Measurements from ENCODE around the gene TM9SF1. TPM values are rescaled to one million over a fixed set of nuclear protein-coding genes. Genes with fewer than 3 reads are reported as not detected.

The TM9SF1 gene, protein sequence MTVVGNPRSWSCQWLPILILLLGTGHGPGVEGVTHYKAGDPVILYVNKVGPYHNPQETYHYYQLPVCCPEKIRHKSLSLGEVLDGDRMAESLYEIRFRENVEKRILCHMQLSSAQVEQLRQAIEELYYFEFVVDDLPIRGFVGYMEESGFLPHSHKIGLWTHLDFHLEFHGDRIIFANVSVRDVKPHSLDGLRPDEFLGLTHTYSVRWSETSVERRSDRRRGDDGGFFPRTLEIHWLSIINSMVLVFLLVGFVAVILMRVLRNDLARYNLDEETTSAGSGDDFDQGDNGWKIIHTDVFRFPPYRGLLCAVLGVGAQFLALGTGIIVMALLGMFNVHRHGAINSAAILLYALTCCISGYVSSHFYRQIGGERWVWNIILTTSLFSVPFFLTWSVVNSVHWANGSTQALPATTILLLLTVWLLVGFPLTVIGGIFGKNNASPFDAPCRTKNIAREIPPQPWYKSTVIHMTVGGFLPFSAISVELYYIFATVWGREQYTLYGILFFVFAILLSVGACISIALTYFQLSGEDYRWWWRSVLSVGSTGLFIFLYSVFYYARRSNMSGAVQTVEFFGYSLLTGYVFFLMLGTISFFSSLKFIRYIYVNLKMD
- polyA plus RNA-seq, result 50.9 TPM
- long read RNA-seq, donor 1, transcript TM9SF1-201 (6 exons, 2,452 nt), result major isoform, 6 of 9 reads
- long read RNA-seq, donor 1, partial matches to known transcripts, result 0 of 9 reads
- long read RNA-seq, donor 1, other reads (novel, unspliced or antisense), result 0 of 9 reads
- long read RNA-seq, donor 2, transcript TM9SF1-201 (6 exons, 2,452 nt), result major isoform, 13 of 23 reads
- long read RNA-seq, donor 2, partial matches to known transcripts, result 7 of 23 reads
- long read RNA-seq, donor 2, other reads (novel, unspliced or antisense), result 0 of 23 reads
- long read RNA-seq, donor 3, result 0 reads
- long read RNA-seq, donor 4, partial matches to known transcripts, result 0 of 3 reads
- long read RNA-seq, donor 4, other reads (novel, unspliced or antisense), result 0 of 3 reads
- long read RNA-seq, donor 5, transcript TM9SF1-201 (6 exons, 2,452 nt), result major isoform, 12 of 12 reads
- long read RNA-seq, donor 5, partial matches to known transcripts, result 0 of 12 reads
- long read RNA-seq, donor 5, other reads (novel, unspliced or antisense), result 0 of 12 reads
- long read RNA-seq, donor 6, transcript TM9SF1-201 (6 exons, 2,452 nt), result major isoform, 12 of 15 reads
- long read RNA-seq, donor 6, partial matches to known transcripts, result 0 of 15 reads
- long read RNA-seq, donor 6, other reads (novel, unspliced or antisense), result 0 of 15 reads
- long read RNA-seq, donor 7, transcript TM9SF1-201 (6 exons, 2,452 nt), result major isoform, 6 of 7 reads
- long read RNA-seq, donor 7, partial matches to known transcripts, result 0 of 7 reads
- long read RNA-seq, donor 7, other reads (novel, unspliced or antisense), result 0 of 7 reads
- long read RNA-seq, donor 8, transcript TM9SF1-201 (6 exons, 2,452 nt), result major isoform, 13 of 15 reads
- long read RNA-seq, donor 8, partial matches to known transcripts, result 0 of 15 reads
- long read RNA-seq, donor 8, other reads (novel, unspliced or antisense), result 0 of 15 reads
- long read RNA-seq, donor 9, transcript TM9SF1-201 (6 exons, 2,452 nt), result major isoform, 10 of 10 reads
- long read RNA-seq, donor 9, partial matches to known transcripts, result 0 of 10 reads
- long read RNA-seq, donor 9, other reads (novel, unspliced or antisense), result 0 of 10 reads
- long read RNA-seq, donor 10, transcript TM9SF1-201 (6 exons, 2,452 nt), result major isoform, 13 of 49 reads
- long read RNA-seq, donor 10, partial matches to known transcripts, result 35 of 49 reads
- long read RNA-seq, donor 10, other reads (novel, unspliced or antisense), result 0 of 49 reads
- long read RNA-seq, donor 11, transcript TM9SF1-201 (6 exons, 2,452 nt), result major isoform, 11 of 18 reads
- long read RNA-seq, donor 11, partial matches to known transcripts, result 5 of 18 reads
- long read RNA-seq, donor 11, other reads (novel, unspliced or antisense), result 0 of 18 reads

DNA sequence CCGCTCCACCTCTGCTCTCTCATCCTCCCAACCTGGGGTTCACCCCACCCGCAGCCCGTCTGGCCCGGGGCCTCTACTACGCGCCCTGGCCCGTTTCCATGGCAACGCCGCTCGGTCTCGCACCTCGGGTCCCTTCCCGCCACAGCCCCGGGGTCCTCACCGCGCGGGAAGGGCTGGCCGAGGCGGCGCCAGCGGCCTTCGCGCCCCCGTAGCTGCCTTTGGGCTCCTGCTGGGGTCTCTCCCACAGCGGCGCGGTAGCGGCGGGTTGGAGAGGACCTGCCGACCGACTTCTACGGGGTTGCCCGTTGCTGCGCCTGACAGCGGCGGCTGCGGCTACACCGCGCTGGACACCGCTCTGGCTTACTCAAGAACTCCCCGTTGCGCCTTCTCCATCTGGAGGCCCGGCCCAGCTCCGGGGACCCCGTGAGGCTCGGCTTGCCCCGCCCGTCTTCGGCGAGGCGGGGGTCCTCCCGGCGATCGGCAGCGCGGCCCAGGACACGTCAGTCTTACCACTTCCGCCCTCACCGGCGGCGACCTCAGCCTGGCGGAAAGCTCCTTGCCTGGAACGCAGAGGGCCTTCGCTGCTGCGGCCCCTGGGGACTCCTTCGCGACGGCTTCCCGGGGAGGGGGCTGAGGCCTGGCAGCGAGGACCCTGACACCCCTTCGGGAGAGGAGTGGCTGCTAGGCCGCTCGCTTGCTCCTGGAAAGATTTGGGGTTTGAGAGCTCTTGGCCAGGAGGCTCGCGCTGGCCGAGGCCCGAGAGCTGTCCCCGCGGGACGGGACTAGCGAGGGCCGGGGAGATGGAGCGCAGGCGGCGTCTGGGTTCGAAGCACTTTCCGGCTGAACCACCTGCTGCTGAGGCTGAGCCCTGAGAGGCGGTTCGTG lies at the start of gene TM9SF1:
Gene TM9SF1 (minus strand): TSS at position 256 of the 885 bp plus-strand sequence. CDS start 422 bp downstream, outside the sequence.
- Histone ChIP-seq H3K27me3 (ENCODE audit: control insufficient read depth, insufficient read depth, low read length) (no peaks in the 10 kb centered on the region), H3K4me3 (ENCODE audit: low read length) (peak within 1 kb of the TSS; percentile 96), H3K9me3 (ENCODE audit: control insufficient read depth, low read depth, low read length) (peaks cover 6% of the 10 kb centered on the region), H3K36me3 (ENCODE audit: control insufficient read depth, insufficient read depth, low read length) (peaks cover 21% of the 10 kb centered on the region), H3K27ac (ENCODE audit: low read length) (peak within 1 kb of the TSS; percentile 80), H3K4me1 (ENCODE audit: control insufficient read depth, insufficient read depth, low read length) (peaks cover 30% of the 10 kb centered on the region)
- DNase-seq, result peak; percentile 90 to 95
- no CpG with 5 or more reads among the region's 89 CpGs for WGBS (ENCODE audit: insufficient coverage, low lambda C conversion rate)

DNA sequence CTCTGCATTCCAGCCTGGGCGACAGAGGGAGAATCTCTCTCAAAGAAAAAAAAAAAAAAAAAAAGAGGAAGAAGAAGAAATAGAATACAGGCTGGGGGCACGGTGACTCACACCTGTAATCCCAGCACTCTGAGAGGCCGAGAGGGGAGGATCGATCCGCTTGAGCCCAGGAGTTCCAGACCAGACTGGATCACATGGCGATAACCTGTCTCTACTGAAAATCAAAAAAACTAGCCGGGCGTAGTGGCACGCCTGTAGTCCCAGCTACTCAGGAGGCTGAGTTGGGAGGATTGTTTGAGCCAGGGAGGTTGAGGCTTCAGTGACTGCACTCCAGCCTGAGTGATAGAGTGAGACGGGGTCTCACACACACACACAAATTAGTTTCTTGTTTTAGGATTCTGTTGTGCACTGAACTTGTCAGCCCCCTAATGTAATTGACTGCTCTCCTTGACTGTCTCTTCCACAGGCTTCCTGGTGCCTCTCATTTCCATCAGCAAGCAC lies 48.1 kb upstream of the TM9SF1 start:
- WGBS (ENCODE audit: insufficient coverage, low lambda C conversion rate), result no CpG with 5 or more reads among the region's 10 CpGs
- peak overlapping the region; percentile 70 for H3K4me3 ChIP-seq (ENCODE audit: low read length)
- H3K4me1 ChIP-seq (ENCODE audit: control insufficient read depth, insufficient read depth, low read length), result peaks cover 24% of the 10 kb centered on the region
- no peaks in the 10 kb centered on the region for H3K27me3 ChIP-seq (ENCODE audit: control insufficient read depth, insufficient read depth, low read length)
- peak overlapping the region; percentile 99 for H3K27ac ChIP-seq (ENCODE audit: low read length)
- no peaks in the 10 kb centered on the region for H3K9me3 ChIP-seq (ENCODE audit: control insufficient read depth, low read depth, low read length)
- peak in 1 of 2 donors; percentile 67 for DNase-seq
- peaks cover 27% of the 10 kb centered on the region for H3K36me3 ChIP-seq (ENCODE audit: control insufficient read depth, insufficient read depth, low read length)

DNA sequence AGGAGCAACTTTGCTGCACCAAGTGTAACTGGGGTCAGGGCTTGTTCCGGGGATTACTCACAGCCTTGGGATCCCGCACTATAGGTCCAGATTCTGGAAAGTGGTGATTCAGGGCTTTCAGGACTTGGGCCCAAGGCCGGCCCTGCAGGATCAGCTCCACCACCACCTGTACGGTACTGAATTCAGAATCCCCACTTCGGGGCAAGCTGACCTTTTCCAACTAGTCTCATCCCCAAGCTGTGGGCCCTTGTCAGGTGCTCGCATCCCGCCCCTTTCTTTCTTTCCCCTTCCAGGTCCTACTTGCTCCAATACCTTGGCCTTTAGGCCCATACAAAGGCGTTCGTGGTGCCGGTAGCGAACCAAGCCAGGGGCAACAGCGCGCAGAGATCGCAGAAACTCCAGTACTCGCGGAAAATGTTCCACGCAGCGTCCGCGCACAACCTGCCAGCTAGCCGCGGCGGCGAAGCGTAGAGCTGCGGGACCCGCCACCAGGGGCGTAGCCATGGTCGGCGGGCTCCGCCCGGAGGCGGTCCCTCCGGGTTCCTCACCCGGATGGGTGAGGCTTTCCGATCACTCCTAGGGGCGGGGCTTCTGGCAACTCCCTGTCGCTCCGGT lies 46.7 kb upstream of the TM9SF1 start:
- no peaks in the 10 kb centered on the region for H3K9me3 ChIP-seq (ENCODE audit: control insufficient read depth, low read depth, low read length)

DNA sequence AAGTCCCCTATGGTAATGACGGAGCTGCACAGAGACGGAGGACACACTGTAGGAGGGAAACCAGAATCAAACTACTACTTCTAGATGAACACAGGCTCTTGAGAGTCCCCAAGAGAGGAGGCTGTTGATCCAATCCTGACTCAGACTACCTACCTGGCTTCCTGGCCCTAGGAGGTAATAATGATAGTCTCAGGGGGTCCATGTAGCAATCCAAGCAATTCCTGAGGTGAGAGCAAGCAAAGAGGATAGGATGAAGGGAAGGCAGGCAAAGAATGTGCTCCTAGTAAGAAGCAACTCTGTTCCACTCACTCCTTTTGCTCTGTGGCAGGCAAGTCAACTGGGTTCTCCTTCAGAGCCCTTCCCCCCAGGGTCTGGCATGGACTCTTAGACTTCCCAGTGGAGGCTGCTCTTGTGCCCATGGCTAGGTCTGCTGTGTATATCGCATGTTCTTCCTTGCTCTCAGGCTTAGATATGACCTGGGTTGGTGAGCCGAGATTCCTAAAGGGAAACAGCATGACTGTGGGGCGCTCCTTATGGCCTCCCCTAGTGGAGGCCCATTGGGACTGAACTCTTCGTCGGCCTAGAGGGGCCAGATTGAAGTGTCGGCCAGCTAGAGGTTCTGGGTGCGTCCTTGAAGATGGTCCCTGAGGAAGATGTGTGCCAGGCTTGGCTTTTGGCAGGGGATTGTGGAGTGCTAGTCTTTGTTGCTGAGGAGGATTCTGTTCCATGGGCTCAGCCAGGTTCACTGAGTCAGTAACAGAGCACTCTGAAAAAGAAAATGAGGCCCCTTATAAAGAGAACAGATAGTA lies 45.1 kb upstream of the TM9SF1 start:
- Histone ChIP-seq H3K36me3 (ENCODE audit: control insufficient read depth, insufficient read depth, low read length) (peaks cover 57% of the 10 kb centered on the region), H3K9me3 (ENCODE audit: control insufficient read depth, low read depth, low read length) (no peaks in the 10 kb centered on the region), H3K27ac (ENCODE audit: low read length) (no peak overlapping the region), H3K4me3 (ENCODE audit: low read length) (no peak overlapping the region), H3K27me3 (ENCODE audit: control insufficient read depth, insufficient read depth, low read length) (no peaks in the 10 kb centered on the region), H3K4me1 (ENCODE audit: control insufficient read depth, insufficient read depth, low read length) (peaks cover 18% of the 10 kb centered on the region)
- no peak for DNase-seq
- no CpG with 5 or more reads among the region's 9 CpGs for WGBS (ENCODE audit: insufficient coverage, low lambda C conversion rate)

More for the DNA sequence above, 46.7 kb upstream of the TM9SF1 start:
- Histone ChIP-seq H3K4me3 (ENCODE audit: low read length) (peak overlapping the region; percentile 70), H3K27ac (ENCODE audit: low read length) (peak overlapping the region; percentile 99), H3K4me1 (ENCODE audit: control insufficient read depth, insufficient read depth, low read length) (peaks cover 23% of the 10 kb centered on the region), H3K36me3 (ENCODE audit: control insufficient read depth, insufficient read depth, low read length) (peaks cover 41% of the 10 kb centered on the region), H3K27me3 (ENCODE audit: control insufficient read depth, insufficient read depth, low read length) (no peaks in the 10 kb centered on the region)
- peak in 1 of 2 donors; percentile 94 for DNase-seq
- WGBS (ENCODE audit: insufficient coverage, low lambda C conversion rate), result no CpG with 5 or more reads among the region's 39 CpGs

DNA sequence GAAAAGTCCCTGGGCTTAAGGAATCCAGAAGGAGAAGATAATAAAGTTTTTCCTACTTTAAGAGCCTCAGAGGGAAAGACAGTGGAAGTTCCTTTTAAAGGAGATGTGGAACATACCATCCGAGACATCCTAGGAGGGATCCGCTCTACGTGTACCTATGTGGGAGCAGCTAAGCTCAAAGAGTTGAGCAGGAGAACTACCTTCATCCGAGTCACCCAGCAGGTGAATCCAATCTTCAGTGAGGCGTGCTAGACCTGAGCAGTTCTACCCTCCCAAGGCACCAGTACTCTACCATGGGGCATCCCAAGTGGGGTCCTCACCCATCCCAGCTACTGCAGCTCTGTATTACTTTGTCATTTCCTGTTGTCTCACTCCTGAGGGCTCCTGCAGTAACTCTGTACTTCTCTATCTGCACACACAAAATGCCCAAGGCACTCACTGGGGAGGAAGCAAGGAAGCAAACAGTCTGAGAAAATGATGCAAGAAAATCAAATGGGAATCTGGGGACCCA lies 43.3 kb upstream of the TM9SF1 start:
- Histone ChIP-seq H3K4me3 (ENCODE audit: low read length) (no peak overlapping the region), H3K27me3 (ENCODE audit: control insufficient read depth, insufficient read depth, low read length) (no peaks in the 10 kb centered on the region), H3K36me3 (ENCODE audit: control insufficient read depth, insufficient read depth, low read length) (peaks cover 61% of the 10 kb centered on the region), H3K4me1 (ENCODE audit: control insufficient read depth, insufficient read depth, low read length) (peaks cover 19% of the 10 kb centered on the region), H3K9me3 (ENCODE audit: control insufficient read depth, low read depth, low read length) (no peaks in the 10 kb centered on the region), H3K27ac (ENCODE audit: low read length) (no peak overlapping the region)
- WGBS (ENCODE audit: insufficient coverage, low lambda C conversion rate), result no CpG with 5 or more reads among the region's 5 CpGs
- no peak for DNase-seq

DNA sequence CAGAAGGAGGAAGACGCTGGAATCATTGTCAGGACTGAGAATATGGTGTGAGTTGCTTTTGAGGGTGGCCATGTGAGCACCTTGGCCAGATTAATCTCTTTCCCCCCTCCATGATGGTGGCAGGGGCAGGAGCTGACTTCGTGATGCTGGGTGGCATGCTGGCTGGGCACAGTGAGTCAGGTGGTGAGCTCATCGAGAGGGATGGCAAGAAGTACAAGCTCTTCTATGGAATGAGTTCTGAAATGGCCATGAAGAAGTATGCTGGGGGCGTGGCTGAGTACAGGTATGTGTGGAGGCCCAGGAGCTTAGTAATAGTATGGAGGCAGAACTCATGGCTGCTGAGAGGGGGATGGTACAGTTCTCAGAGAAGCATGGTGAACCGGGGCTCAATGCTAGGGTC lies 42.9 kb upstream of the TM9SF1 start:
- WGBS (ENCODE audit: insufficient coverage, low lambda C conversion rate), result 100% methylated on average over 1 of the region's 5 CpGs
- no peak for DNase-seq
- Histone ChIP-seq H3K9me3 (ENCODE audit: control insufficient read depth, low read depth, low read length) (no peaks in the 10 kb centered on the region), H3K36me3 (ENCODE audit: control insufficient read depth, insufficient read depth, low read length) (peaks cover 61% of the 10 kb centered on the region), H3K27ac (ENCODE audit: low read length) (no peak overlapping the region), H3K27me3 (ENCODE audit: control insufficient read depth, insufficient read depth, low read length) (no peaks in the 10 kb centered on the region), H3K4me3 (ENCODE audit: low read length) (no peak overlapping the region), H3K4me1 (ENCODE audit: control insufficient read depth, insufficient read depth, low read length) (peaks cover 21% of the 10 kb centered on the region)

DNA sequence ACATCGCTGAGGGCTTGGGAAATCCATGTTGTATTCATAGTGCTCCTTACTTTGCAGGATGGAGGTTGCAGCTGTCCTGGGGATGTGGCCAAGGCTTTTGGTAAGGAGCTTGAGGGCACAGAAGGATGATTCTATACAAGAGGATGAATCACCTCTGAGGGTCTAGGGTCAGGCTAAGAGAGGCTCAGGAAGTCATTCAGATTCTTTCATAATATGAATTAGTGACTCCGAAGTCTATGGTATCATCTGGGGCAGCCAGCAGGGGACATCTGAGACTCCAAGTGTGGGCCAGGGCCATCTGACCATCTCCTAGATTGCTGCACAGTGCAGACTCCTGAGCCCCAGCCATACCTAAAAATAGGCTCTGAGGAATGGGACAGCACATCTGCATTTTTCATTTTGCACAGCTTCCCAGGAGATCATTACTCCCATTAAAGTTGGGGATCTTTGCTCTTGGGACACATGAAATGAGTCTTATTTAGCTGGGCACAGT lies 42.3 kb upstream of the TM9SF1 start:
- H3K4me3 ChIP-seq (ENCODE audit: low read length), result no peak overlapping the region
- H3K9me3 ChIP-seq (ENCODE audit: control insufficient read depth, low read depth, low read length), result no peaks in the 10 kb centered on the region
- H3K27ac ChIP-seq (ENCODE audit: low read length), result no peak overlapping the region
- H3K36me3 ChIP-seq (ENCODE audit: control insufficient read depth, insufficient read depth, low read length), result peaks cover 61% of the 10 kb centered on the region
- no peak for DNase-seq
- no CpG with 5 or more reads among the region's 2 CpGs for WGBS (ENCODE audit: insufficient coverage, low lambda C conversion rate)
- H3K4me1 ChIP-seq (ENCODE audit: control insufficient read depth, insufficient read depth, low read length), result peaks cover 21% of the 10 kb centered on the region
- no peaks in the 10 kb centered on the region for H3K27me3 ChIP-seq (ENCODE audit: control insufficient read depth, insufficient read depth, low read length)

All from large intestine (tissue), 12 donors.